ENCODE measurements around the gene SENP8.
A peak's percentile ranks its signal among the peaks of the same experiment; 100 is the strongest.

SENP8 gene

DNA sequence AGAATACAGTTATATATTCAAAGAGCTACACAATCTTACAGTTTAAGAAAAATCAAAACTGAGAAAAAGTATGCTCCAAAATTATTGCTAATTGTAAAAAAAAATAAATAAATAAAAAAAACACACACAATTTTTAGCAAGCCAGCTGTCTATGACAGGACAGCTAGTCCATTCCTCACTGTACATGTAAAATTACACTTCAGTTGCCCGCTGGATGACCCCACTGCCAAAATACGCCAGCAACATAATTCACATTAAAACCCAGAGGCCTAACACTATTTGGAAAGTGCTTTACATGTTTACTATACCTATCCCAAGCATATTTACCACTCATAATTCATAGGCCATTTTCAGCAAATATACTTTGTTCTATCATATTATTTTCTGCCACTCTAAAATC lies 6.1 kb upstream of the SENP8 start:
- TF ChIP-seq, protein P1, sequence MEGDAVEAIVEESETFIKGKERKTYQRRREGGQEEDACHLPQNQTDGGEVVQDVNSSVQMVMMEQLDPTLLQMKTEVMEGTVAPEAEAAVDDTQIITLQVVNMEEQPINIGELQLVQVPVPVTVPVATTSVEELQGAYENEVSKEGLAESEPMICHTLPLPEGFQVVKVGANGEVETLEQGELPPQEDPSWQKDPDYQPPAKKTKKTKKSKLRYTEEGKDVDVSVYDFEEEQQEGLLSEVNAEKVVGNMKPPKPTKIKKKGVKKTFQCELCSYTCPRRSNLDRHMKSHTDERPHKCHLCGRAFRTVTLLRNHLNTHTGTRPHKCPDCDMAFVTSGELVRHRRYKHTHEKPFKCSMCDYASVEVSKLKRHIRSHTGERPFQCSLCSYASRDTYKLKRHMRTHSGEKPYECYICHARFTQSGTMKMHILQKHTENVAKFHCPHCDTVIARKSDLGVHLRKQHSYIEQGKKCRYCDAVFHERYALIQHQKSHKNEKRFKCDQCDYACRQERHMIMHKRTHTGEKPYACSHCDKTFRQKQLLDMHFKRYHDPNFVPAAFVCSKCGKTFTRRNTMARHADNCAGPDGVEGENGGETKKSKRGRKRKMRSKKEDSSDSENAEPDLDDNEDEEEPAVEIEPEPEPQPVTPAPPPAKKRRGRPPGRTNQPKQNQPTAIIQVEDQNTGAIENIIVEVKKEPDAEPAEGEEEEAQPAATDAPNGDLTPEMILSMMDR (IDR thresholded peaks at IDR 0.05; ENCODE audit: low read depth, low read length, missing control alignments) = no peak
- H3K4me3 ChIP-seq (replicated peaks; ENCODE audit: low read depth, low read length) = no peak overlapping the region
- no peak for DNase-seq (ENCODE audit: extremely low read depth, low read depth)

DNA sequence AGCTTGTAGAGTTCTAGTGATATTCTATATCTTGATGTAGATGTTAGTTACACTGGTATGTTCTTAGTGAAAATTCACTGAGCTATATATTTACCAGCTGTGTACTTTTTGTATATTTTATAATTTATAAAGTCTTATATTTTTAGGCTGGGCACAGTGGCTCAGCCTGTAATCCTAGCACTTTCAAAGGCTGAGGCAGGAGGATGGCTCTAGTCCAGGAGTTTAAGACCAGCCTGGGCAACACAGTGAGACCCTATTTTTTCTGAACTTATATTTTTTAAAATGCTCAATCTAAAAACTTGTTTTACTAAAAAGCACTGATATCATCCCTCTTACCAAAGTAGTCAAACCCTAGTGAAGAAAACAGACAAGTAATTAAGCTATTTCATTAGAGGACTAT lies 5.4 kb upstream of the SENP8 start:
- TF ChIP-seq, protein P1 (IDR thresholded peaks at IDR 0.05; ENCODE audit: low read depth, low read length, missing control alignments) = no peak
- no peak overlapping the region for H3K4me3 ChIP-seq (replicated peaks; ENCODE audit: low read depth, low read length)

DNA sequence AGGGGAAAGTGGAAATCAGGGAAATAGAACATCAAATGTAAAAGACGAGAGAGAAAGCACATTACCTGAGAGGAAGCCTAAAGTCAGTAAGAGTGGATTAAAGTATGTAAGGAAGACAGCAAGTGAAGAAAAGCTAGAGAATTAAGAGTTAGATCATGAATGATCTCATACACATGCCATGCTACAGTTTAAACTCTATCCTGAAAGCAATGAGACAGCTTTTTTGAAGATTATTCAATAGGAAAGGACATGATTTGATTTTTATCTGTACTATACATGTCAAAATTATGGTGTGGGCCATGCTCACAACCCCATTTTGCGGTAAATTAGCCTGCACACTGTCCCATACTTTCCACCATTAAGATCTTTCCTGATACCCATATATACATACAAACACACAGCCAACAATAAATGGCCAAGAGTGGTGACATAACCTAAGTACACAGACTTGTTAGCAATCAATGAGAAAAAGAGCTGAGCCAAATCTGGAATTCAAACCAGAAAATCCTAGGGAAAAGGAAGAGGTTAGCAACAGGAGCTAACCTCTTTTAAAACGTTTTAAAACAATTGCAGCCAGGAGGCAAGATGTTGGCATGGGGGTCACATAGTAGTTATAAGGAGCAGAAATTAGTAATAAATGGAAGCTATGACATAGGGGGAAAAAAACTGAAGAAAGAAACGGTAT lies 4.7 kb upstream of the SENP8 start:
- TF ChIP-seq, protein P1 (IDR thresholded peaks at IDR 0.05; ENCODE audit: low read depth, low read length, missing control alignments) = no peak
- no peak for DNase-seq (ENCODE audit: extremely low read depth, low read depth)
- no peak overlapping the region for H3K4me3 ChIP-seq (replicated peaks; ENCODE audit: low read depth, low read length)

More for the DNA sequence above, 5.4 kb upstream of the SENP8 start:
- DNase-seq (ENCODE audit: extremely low read depth, low read depth) = no peak

DNA sequence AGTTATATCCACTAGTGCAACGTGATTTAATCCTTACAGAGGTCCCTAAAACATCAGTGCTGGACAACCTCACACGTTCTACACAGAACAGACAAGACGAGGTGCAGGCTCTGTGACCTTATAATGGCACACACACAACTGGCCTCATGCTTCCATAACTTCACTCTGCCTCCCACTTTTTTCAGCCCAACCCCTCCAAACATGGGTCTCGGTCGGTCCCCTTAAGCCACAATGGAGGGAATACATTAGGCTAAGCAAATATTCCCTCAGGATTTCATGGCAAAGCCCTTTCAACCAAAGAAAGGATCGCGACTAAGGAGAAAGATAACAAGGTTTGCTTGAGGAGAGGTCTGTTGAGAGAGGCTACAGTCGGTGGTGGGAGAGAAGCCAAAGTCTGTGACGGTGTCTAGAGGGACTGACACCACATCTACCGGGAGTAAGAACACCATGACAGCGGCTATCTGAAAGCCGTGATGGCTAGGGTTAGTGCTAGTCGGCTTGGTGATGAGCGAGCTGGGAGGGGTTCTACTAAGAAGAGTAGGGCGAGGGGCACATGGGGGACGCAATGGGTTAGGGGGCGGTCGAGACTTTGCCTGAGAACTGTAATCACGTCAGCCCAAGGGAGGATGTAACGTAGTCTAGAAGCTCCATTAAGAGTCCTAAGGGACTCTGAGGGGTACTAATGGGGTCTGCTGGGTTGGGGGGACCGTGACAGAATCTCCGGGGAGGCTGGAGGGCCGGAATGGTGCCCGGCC lies 1.3 kb upstream of the SENP8 start:
- H3K4me3 ChIP-seq (replicated peaks; ENCODE audit: low read depth, low read length) = peak overlapping the region; percentile 81
- no peak for DNase-seq (ENCODE audit: extremely low read depth, low read depth)
- TF ChIP-seq, protein P1 (IDR thresholded peaks at IDR 0.05; ENCODE audit: low read depth, low read length, missing control alignments) = no peak

DNA sequence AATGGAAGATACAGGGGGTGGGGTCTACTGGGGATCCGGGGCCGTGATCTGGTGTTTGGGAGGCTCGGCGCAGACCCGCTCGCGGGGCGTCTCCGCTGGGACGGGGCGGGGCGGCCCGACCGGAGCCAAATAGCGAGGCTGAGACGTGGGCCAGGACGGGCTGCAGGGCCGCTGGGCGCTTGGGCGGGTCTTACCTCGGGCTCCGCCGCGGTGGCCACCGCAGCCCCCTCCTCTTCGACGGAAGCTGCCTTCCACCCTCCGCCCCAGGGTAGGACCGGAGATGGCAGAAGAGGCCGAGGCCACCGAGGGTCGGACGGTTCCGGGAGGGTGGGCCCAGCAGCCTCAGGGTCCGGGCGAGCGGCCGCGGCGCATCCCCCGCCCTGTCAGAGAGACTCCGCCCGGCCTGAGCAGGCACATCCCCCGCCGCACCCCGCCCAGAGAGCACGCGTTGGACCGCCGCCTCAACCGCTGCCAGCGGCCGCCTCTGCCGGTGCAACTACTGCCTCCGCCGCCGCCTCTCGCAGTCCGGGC lies 652 bp upstream of the SENP8 start:
- no peak for DNase-seq (ENCODE audit: extremely low read depth, low read depth)
- H3K4me3 ChIP-seq (replicated peaks; ENCODE audit: low read depth, low read length) = peak overlapping the region; percentile 81
- TF ChIP-seq, protein P1 (IDR thresholded peaks at IDR 0.05; ENCODE audit: low read depth, low read length, missing control alignments) = no peak

DNA sequence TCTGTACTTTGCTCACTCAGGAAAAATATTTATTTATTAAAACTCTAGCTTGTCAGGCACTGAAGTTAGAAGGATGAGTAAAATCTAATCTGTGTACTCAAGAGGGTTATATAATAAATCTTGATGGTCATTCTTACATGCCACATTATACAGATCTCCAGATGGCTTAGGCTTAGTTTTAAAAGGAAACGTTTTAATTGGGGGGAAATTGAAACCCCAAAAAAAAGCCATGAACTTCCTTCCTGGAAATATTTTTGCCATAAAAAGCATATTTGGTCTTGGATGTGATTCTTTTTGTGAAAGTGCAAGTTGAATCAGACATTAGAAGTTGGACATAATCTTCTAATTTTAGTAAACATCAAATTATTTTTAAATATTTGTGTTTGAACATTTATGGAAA lies 6.0 kb downstream of the SENP8 start:
- H3K4me3 ChIP-seq (replicated peaks; ENCODE audit: low read depth, low read length) = no peak overlapping the region
- TF ChIP-seq, protein P1 (IDR thresholded peaks at IDR 0.05; ENCODE audit: low read depth, low read length, missing control alignments) = no peak
- no peak for DNase-seq (ENCODE audit: extremely low read depth, low read depth)
